Panc1 (cell line): ENCODE results near the gene PRKD2. TPM values are rescaled to one million over a fixed set of nuclear protein-coding genes. Genes with fewer than 3 reads are reported as not detected.
"Not testable (repeated sequence)": the region's sequence is repeated elsewhere in the genome, so short reads cannot be mapped to it uniquely, and the experiment has no call there.

ENCODE experiments used
- ATAC-seq: fragments of 200-7000 bp; cut with Tn5 transposase; 2 replicates; pipeline ENCODE4 v1.9.1; 2020; ENCODE audit warnings: mild to moderate bottlenecking, moderate library complexity
- BruUV-seq: library from RNA; stranded (reverse); fragments of 400-500 nt; replicated peaks from 2 replicates; lab custom pipeline; 2021; lab: Mats Ljungman, UMichigan
- CTCF ChIA-PET: fragments of 300-600 bp; sonication (Branson Sonifier 250); formaldehyde crosslinking; loops from one replicate; lab custom pipeline; 2022; ENCODE audit warnings: antibody characterized with exemption; lab: Charles Lee
- POLR2A ChIA-PET: fragments of 300-600 bp; sonication (Branson Sonifier 250); formaldehyde crosslinking; loops from one replicate; lab custom pipeline; 2022; ENCODE audit warnings: antibody characterized with exemption; lab: Charles Lee
- DNase-seq: peaks from one replicate; pipeline ENCODE4 v3.0.0-alpha.2; 2010; ENCODE audit warnings: low read depth, low spot score
- H3K27ac ChIP-seq: 2 replicates; pipeline ENCODE4 v1.5.1; 2011; ENCODE audit warnings: mild to moderate bottlenecking, low read length, inconsistent platforms
- H3K27me3 ChIP-seq: fragments of 200-500 bp; sonication (Bioruptor generic); 2 replicates; pipeline ENCODE4 v1.6.0; 2014; ENCODE audit warnings: low read length, inconsistent platforms; ENCODE audit not compliant: control insufficient read depth, insufficient read depth
- H3K36me3 ChIP-seq: fragments of 200-500 bp; sonication (Bioruptor generic); 2 replicates; pipeline ENCODE4 v1.5.1; 2014; ENCODE audit warnings: inconsistent platforms, mild to moderate bottlenecking, low read length, moderate library complexity; ENCODE audit not compliant: control insufficient read depth, insufficient read depth
- H3K4me1 ChIP-seq: 2 replicates; pipeline ENCODE4 v1.5.1; 2011; ENCODE audit warnings: inconsistent platforms, mild to moderate bottlenecking, low read length, moderate library complexity; ENCODE audit not compliant: control insufficient read depth, insufficient read depth
- H3K4me3 ChIP-seq, 2 experiments: 2 replicates each; pipeline ENCODE4 v1.5.1; 2011 to 2012; ENCODE audit warnings: low read depth in 2 of 2, low read length in 2 of 2, mild to moderate bottlenecking in 2 of 2, inconsistent platforms in 1 of 2, moderate library complexity in 1 of 2
- H3K9me3 ChIP-seq: fragments of 200-500 bp; sonication (Bioruptor generic); 2 replicates; pipeline ENCODE4 v1.5.1; 2014; ENCODE audit warnings: low read depth, mild to moderate bottlenecking, inconsistent platforms, low read length, moderate library complexity; ENCODE audit not compliant: control insufficient read depth, insufficient read depth
- POLR2AphosphoS5 ChIP-seq: IDR thresholded peaks from 2 replicates; pipeline ENCODE4 v1.6.1; 2012; ENCODE audit warnings: mild to moderate bottlenecking, low read depth, low read length, moderate library complexity
- SIN3A ChIP-seq: IDR thresholded peaks from 2 replicates; pipeline ENCODE4 v1.6.1; 2012; ENCODE audit warnings: low read depth, mild to moderate bottlenecking, low read length, moderate library complexity, borderline replicate concordance; ENCODE audit not compliant: insufficient read depth
- TCF7L2 ChIP-seq: IDR thresholded peaks from 2 replicates; pipeline ENCODE4 v1.6.1; 2011; ENCODE audit warnings: mild to moderate bottlenecking, low read depth, low read length, inconsistent platforms
- in situ Hi-C: cut with HindIII; loops from 2 replicates; pipeline ENCODE4 v1.10.0; 2016; ENCODE audit warnings: low sequenced_read_pairs, low pct_unique_long_range_greater_than_20kb
- intact Hi-C: fragments of 100-400 bp; cut with micrococcal nuclease; formaldehyde crosslinking; loops from one replicate; pipeline ENCODE4 v1.10.0; 2022; ENCODE audit not compliant: unreplicated experiment
- total RNA-seq: library from RNA; stranded (reverse); gene quantifications from one replicate; pipeline ENCODE4 v1.2.1, GENCODE V29; 2021; ENCODE audit not compliant: unreplicated experiment
- TF ChIP-seq, protein P1 (sequence below), 2 experiments: IDR thresholded peaks; 2 replicates each; pipeline ENCODE4 v1.6.1; 2011 to 2012; ENCODE audit warnings: low read depth in 2 of 2, control low read depth in 1 of 2, low read length in 1 of 2, mild to moderate bottlenecking in 1 of 2, moderate library complexity in 1 of 2; ENCODE audit not compliant: insufficient read depth in 1 of 2
- TF ChIP-seq, protein P2 (sequence below): fragments of 450-650 bp; IDR thresholded peaks from 2 replicates; pipeline ENCODE4 v1.5.1; 2017; ENCODE audit warnings: mild to moderate bottlenecking

Gene PRKD2
- total RNA-seq, 1 experiment from 2014 or later: 41.2 TPM

DNA sequence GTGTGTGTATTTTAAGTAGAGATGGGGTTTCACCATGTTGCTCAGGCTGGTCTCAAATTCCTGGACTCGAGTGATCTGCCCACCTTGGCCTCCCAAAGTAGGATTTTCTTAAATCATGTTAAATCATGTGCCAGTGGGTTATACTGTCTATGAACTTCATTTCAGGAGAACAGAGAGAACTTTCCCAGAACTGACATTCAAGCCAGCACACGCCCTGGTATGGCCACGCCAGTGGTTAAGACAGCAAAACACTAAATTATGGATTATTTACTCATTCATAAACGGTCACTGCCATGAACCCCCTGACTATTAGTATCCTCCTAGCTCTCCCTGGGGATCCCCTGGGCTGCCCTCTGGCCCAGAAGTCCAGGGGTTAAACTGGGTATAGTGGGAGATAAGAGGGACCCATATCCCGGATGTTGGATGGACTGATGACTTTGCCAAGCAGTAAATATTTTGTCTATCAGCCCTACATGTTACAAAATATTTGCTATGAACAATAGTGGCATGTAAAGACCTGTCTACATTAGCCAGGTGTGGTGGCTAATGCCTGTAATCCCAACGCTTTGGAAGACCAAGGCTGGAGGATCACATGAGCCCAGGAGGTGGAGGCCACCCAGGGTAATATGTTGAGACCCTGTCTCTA, 45.5 kb upstream of the PRKD2 start:
- H3K27ac ChIP-seq: no peak overlapping the region
- in situ Hi-C loops (no loop called here), intact Hi-C loops (no loop called here)
- ATAC-seq (no peak), DNase-seq (no peak)
- H3K27me3 ChIP-seq: no peaks in the 10 kb centered on the region
- BruUV-seq: no TSS peak
- ChIA-PET POLR2A (interaction anchor here (0.7 kb wide), 1 partner anchor 22 kb away, joined by 12 read pairs; no protein-coding TSS in a partner anchor), CTCF (no interaction called here)
- H3K9me3 ChIP-seq: no peaks in the 10 kb centered on the region
- TF ChIP-seq, protein P1, sequence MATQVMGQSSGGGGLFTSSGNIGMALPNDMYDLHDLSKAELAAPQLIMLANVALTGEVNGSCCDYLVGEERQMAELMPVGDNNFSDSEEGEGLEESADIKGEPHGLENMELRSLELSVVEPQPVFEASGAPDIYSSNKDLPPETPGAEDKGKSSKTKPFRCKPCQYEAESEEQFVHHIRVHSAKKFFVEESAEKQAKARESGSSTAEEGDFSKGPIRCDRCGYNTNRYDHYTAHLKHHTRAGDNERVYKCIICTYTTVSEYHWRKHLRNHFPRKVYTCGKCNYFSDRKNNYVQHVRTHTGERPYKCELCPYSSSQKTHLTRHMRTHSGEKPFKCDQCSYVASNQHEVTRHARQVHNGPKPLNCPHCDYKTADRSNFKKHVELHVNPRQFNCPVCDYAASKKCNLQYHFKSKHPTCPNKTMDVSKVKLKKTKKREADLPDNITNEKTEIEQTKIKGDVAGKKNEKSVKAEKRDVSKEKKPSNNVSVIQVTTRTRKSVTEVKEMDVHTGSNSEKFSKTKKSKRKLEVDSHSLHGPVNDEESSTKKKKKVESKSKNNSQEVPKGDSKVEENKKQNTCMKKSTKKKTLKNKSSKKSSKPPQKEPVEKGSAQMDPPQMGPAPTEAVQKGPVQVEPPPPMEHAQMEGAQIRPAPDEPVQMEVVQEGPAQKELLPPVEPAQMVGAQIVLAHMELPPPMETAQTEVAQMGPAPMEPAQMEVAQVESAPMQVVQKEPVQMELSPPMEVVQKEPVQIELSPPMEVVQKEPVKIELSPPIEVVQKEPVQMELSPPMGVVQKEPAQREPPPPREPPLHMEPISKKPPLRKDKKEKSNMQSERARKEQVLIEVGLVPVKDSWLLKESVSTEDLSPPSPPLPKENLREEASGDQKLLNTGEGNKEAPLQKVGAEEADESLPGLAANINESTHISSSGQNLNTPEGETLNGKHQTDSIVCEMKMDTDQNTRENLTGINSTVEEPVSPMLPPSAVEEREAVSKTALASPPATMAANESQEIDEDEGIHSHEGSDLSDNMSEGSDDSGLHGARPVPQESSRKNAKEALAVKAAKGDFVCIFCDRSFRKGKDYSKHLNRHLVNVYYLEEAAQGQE (IDR thresholded peaks at IDR 0.05; ENCODE audit: insufficient read depth in 1 of 2, low read depth in 2 of 2, low read length in 1 of 2): no peak
- TF ChIP-seq SIN3A: no peak
- TF ChIP-seq, protein P2, sequence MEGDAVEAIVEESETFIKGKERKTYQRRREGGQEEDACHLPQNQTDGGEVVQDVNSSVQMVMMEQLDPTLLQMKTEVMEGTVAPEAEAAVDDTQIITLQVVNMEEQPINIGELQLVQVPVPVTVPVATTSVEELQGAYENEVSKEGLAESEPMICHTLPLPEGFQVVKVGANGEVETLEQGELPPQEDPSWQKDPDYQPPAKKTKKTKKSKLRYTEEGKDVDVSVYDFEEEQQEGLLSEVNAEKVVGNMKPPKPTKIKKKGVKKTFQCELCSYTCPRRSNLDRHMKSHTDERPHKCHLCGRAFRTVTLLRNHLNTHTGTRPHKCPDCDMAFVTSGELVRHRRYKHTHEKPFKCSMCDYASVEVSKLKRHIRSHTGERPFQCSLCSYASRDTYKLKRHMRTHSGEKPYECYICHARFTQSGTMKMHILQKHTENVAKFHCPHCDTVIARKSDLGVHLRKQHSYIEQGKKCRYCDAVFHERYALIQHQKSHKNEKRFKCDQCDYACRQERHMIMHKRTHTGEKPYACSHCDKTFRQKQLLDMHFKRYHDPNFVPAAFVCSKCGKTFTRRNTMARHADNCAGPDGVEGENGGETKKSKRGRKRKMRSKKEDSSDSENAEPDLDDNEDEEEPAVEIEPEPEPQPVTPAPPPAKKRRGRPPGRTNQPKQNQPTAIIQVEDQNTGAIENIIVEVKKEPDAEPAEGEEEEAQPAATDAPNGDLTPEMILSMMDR: no peak
- no peak for TF ChIP-seq POLR2AphosphoS5
- TF ChIP-seq TCF7L2: no peak
- no peak overlapping the region for H3K4me3 ChIP-seq
- no peaks in the 10 kb centered on the region for H3K36me3 ChIP-seq
- H3K4me1 ChIP-seq: no peaks in the 10 kb centered on the region

DNA sequence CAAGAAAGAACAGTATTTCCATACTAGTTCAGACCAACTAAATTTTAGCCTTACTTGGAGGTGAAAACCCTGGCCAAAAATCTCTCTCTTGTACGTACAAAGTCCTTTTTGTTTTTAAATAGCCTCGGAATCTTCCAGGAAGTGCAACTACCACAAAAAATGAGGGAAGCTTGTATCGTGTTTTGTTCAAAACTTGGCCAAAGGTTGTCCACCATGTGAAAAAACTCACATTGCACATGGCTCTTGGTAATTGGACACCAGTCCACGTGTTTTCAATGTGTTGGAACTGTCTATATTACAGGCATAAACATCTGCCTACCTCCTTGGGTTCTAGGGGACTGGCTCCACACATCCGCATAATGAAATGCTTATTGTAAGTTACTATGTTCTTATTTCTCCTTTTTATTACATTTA, 44.5 kb upstream of the PRKD2 start:
- in situ Hi-C loops (no loop called here), intact Hi-C loops (no loop called here)
- Histone ChIP-seq H3K4me1 (no peaks in the 10 kb centered on the region), H3K36me3 (no peaks in the 10 kb centered on the region), H3K27ac (no peak overlapping the region), H3K4me3 (no peak overlapping the region), H3K9me3 (no peaks in the 10 kb centered on the region), H3K27me3 (no peaks in the 10 kb centered on the region)
- CTCF ChIA-PET: no interaction called here
- DNase-seq (no peak), ATAC-seq (no peak)
- BruUV-seq: no TSS peak
- POLR2A ChIA-PET: interaction anchor here (0.7 kb wide), 1 partner anchor 23 kb away, joined by 12 read pairs; no protein-coding TSS in a partner anchor
- TF ChIP-seq, protein P1 (IDR thresholded peaks at IDR 0.05; ENCODE audit: insufficient read depth in 1 of 2, low read depth in 2 of 2, low read length in 1 of 2): no peak
- TF ChIP-seq, protein P2: no peak
- TF ChIP-seq TCF7L2: no peak
- TF ChIP-seq POLR2AphosphoS5: no peak
- no peak for TF ChIP-seq SIN3A

DNA sequence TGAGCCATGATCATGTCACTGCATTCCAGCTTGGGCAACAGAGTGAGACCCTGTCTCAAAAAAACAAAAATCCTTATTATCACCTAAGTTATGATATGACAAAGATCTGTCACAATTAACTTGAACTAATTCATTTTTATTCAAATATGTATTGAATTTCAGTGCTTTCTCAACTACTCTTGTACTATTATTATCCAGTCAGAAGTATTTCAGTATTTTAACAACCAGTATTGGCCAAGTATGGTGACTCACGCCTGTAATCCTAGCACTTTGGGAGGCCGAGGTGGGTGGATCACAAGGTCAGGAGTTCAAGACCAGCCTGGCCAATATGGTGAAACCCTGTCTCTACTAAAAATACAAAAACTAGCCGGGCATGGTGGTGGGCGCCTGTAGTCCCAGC, 44.0 kb upstream of the PRKD2 start:
- POLR2A ChIA-PET: interaction anchor here (0.6 kb wide), 1 partner anchor 1725 kb away, joined by 3 read pairs; no protein-coding TSS in a partner anchor
- H3K9me3 ChIP-seq, H3K4me3 ChIP-seq, DNase-seq, H3K27ac ChIP-seq, BruUV-seq, in situ Hi-C loops, ATAC-seq, H3K36me3 ChIP-seq, H3K4me1 ChIP-seq, intact Hi-C loops, CTCF ChIA-PET, H3K27me3 ChIP-seq: not testable (repeated sequence)
